Measurements from ENCODE around the gene TEX2.
"Not testable (repeated sequence)": the region's sequence is repeated elsewhere in the genome, so short reads cannot be mapped to it uniquely, and the experiment has no call there.

Gene TEX2

DNA sequence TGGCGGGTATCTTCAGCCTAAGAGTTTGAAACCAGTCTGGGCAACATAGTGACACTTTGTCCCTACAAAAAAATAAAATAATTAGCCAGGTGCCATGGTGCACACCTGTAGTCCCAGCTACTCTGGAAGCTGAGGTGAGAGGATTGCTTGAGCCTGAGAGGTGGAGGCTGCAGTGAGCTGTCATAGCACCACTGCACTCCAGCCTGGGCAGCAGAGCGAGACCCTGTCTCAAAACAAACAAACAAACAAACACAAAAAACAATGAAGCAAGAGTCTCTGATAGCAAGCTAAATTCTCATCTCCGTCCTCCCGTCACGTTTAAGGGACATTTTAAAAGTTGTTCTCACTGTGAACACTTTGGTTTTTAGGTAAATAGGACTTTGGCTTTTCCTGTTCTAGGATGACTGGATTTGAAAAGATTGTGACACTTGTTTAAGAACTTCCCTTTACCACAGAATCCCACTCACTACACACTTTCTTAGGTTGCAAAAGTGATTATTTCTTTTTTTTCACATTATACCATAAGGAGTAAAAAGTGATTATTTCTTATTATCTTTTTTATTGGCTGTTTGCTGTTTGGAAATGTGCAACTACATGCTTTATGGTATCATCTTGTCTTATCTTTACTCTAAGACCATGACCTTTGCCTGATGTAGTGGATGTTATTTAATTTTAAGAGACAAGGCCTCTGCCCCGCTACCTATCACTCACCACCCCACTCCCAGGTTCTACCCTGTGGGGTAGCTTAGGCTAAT, 128.7 kb downstream of the TEX2 start:
- no peak for DNase-seq

GRCh38 chr17:64133546-64134215, 129.4 kb downstream of the TEX2 start:
- peak; percentile 45 for DNase-seq

DNA sequence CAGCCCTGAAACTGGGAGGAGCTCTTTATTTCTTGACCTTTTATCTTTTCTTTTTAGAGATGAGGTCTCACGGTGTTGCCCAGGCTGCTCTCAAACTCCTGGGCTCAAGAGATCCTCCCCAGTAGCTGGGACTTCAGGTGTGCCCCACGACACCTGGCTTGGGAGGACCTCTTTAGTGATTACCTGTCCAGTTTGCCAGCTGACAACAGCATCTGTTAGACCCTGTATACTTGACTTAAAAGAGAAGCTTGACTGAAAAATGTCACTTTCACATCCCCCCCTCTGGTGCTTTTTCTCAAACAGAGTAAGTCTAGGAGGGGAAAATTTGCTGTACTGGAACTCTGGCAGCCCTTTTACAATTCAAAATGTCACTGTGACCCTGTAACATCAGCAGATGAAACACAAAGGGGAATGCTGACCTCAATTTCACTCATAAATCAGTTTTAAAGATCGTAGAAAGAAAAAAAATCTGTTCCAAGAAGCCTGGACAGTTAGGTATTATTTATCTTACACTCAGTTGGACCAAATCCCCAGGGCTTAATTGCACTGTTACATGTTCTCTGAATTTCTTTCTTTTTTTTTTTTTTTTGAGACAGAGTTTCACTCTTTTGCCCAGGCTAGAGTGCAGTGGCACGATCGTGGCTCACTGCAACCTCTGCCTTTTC, 131.3 kb downstream of the TEX2 start:
- no peak for DNase-seq

DNA sequence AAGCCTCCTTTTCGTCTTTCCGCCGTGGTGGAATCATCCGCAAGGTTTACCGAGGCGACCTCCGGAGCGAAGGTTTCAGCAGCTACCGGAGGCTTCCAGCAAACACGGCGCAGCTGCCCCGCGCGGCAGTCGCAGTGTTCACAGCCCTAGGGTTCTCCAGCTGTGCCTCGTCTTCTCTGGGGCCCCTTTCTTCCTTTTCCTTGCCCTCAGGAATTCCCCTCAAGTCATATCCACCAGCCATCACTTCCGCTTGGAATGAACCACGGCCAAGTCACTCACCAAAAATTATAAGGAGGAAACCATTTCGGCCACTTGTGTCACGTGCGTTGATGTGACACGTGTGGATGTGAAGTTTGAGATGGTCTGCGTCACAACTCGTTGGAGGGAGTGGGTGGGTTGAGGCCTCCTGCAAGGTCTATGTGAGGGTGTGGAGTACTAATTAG, 132.5 kb downstream of the TEX2 start:
- DNase-seq = no peak

- DNase-seq = peak; percentile 80
Measured at GRCh38 chr17:64129765-64130558, 133.1 kb downstream of the TEX2 start, which contains the start of gene ERN1. Gene ERN1 (minus strand): TSS chr17:64130144. CDS start chr17:64130029, 115 bp downstream.

- DNase-seq = no peak
Measured at GRCh38 chr17:64129515-64129764, 133.6 kb downstream of the TEX2 start.

DNA sequence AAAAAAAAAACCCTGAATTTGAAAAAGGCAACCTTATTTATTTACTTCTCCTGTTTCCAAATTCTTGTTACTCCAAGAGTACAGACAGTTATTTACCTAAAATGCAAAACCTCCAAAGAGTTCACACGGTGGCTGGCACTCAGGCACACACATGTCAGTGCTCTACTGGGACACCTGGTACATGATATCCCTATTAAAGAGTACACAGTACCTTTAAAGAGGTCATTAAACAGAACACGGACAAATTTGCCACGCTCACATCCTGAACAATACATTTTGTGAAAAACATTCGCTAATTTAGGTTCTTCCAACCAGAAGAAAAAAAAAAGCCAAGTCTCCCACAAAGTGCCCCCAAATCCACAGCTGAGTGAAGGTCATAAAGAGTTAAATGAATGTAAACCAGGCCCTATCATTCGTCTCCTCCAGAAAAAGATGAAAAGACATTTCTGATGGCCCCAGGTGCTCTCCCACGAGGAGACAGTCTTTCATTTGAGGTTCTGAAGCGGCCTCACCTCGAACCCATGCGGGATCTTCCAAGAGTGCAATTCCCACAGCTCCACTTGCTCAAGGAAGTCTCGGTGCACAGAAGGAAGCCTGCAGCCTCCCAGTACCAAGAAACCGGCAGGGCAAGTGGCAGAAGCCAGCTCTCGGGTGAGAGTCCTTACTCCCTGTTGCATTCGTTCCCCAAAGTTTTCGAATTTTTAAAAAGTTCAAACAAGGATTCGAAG, 134.1 kb downstream of the TEX2 start:
- no peak for DNase-seq

DNA sequence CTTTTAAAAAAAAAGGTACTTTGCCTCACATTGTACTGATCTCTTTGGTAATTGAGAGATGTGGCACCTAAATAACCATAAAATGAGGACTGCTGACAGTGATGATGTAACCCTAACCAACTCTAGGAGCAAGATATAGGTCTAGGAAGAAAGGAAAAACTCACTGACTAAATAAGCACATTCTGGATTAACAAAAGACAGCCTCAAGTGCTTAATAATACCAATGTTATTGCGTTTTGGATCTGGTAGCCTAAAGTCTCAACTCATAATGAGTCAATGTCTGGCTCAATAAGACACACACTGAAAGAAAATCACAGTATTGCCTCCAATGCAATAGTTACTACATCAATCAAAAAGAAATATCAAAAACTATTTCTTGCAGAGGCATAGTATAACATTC, 136.1 kb downstream of the TEX2 start:
- no peak for DNase-seq

GRCh38 chr17:64125937-64126336, 137.1 kb downstream of the TEX2 start:
- DNase-seq = no peak

GRCh38 chr17:64124609-64125008, 138.5 kb downstream of the TEX2 start:
- no peak for DNase-seq

- no peak for DNase-seq
Measured at GRCh38 chr17:64123114-64123513, 139.9 kb downstream of the TEX2 start.

- DNase-seq = not testable (repeated sequence)
Measured at GRCh38 chr17:64120972-64121786, 141.9 kb downstream of the TEX2 start.

DNA sequence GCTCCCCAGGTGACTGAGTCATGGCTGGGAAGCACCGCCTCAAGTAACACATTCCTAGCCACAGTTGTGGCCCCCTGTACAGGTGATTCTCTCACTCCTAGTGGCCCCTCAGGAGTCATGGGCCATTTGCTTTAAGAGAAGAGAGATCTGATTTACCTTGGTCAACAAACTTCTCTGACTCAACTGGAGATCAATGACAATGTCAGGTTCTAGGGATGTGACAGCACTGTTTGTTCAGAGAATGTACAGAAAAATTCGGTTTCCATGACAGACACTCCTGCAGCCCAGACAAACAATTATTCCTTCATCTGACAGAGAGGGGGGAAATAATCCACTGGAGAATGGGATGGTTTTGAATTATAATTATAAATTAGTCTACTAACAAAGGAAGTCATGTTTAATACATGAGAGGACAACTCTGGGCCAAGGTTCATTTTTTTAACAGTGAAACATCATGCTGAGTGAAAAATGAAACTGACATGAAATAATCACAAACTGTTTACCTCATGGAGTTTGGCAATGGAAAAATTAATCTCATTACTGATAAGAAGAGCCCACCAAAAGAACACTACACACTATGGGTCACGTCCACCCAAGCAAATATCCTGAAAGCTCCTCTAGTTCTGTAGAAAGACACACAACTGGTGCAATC, 142.8 kb downstream of the TEX2 start:
- DNase-seq = no peak

- no peak for DNase-seq
Measured at GRCh38 chr17:64117981-64118979, 144.8 kb downstream of the TEX2 start.

GRCh38 chr17:64115822-64116534, 147.1 kb downstream of the TEX2 start:
- no peak for DNase-seq

DNA sequence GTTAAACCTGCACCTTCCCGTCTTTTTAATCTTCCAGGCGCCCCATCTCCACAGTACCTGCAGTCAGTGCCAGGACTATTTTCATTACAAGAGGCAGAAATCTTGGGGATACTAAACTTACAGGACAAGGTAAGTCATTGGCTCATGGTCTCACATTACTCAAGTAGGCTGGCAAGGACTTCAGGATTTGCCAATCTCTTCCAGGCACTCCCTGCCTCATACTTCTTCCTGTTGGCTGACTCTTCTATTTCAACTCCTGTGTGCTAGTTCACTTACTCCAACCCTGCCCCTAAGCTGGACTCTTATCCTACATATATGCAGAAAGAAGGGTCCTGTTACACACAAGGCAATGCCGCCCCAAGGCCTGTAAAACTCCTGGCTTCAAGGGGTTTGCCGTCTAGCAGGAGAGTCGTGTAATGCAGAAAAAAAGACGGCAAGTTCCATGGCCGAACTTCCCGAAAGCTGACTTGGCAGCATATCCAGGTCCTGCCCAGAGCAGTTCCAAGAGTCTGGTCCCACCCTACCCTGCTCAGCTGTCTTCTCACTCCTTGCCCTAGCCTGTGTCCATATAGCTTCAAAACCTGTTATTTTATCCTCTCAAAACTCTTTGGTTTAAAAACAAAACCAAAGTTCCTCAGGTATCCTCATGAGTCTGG, 147.9 kb downstream of the TEX2 start:
- DNase-seq = no peak

GRCh38 chr17:64113006-64113405, 150.1 kb downstream of the TEX2 start:
- no peak for DNase-seq

DNA sequence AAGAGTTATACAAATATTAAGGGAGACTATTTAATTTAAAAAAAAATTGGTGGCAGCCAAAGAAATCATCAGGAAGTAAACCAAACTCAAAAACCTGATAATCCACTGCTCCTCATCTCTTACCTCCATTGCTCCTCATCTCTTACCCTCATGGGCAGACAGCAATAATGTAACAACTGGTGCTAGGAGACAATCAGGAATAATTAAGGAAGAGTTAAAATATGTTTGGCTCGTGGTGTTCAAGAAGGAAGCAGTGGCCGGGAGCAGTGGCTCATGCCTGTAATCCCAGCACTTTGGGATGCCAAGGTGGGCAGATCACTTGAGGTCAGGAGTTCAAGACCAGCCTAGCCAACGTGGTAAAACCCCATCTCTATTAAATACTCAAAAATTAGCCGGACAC, 151.2 kb downstream of the TEX2 start:
- no peak for DNase-seq

Measured in KG1 (cell line).